ENCODE data around the gene SLC13A2. TPM values are rescaled to one million over a fixed set of nuclear protein-coding genes. Genes with fewer than 3 reads are reported as not detected.
A peak's percentile ranks its signal among the peaks of the same experiment; 100 is the strongest.

Gene SLC13A2
- total RNA-seq, 1 experiment from 2014 or later = not detected

DNA sequence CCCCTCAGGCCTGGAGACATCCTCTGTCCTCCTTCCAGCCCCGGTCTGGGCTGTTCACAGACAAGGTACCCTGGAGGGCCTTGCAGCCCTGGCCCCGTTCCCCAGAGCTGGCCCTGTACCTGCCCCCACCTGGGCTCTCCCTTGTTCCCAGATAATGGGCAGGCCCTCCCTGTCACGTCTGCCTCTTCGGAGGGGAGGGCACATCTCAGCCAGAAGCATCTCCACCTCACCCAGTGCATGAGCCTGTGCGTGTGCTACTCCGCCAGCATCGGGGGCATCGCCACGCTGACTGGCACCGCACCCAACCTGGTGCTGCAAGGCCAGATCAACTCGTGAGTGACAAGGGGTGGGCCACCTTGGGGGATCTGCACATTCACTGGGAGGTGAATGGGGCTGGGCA lies 17.8 kb downstream of the SLC13A2 start:
- DNase-seq (ENCODE audit: extremely low read depth, low read depth) = no peak

DNA sequence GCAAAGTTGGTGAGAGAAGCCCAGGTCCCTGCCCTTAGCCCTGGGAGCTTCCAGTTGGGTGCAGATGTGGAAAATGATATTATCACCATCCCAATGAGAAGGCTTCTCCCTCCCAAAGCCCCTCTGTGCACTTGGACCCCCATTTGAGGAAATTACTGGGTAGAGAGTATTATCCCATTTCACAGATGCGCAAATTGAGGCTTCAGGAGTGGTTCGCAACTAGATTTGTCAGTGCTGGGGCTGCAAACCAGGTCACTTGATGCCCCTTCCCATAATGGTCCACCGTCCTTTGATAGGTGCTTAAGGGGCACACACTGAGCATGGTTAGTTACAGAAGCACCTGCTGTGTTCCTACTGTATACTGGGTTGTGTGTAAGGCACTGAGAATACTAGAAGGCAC lies 18.4 kb downstream of the SLC13A2 start:
- no peak for DNase-seq (ENCODE audit: extremely low read depth, low read depth)

DNA sequence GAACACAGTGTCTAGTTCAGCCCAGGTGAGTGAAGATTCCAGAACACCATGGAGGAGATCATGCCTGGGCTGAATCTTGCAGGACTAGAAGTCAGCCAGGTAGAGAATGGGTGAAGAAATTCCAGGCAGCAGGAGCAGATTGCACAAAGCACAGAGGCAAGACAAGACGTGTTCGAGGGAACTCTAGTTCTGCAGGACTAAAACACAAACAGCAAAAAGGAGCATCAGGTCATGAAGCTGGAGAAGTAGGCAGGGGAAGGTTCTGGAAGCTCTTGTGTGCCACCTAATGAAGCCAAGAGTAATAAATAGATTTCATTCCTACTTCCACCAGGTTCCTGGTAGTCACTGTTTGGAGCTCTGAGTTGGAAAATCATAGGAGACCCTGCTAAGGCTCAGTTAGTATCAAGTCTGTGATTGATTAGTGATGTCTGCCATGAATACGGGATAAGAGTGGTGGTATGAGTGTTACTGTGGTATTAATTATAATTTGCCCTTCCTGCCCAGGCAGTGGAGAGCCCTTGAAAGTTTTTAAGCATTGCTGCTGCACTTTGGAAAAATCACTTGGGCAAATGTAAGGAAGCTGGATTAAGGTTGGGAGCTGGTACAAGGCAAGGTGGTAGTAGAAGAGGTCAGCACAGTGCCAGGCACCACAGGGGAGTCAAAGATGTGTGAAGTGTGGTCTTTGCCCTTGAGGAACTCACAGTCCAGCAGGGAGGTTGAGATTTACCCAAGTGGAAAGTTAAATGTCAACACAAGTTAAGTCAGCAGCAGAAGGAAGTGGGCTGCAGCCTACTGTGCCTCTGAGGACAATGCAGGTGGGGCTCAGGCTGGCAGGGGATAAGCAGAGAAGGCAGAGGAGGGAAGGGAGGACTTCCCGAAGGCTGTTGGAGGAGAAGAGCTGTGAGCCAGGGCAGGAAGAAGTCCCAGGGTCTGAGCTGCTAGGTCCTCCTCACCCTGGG lies 19.2 kb downstream of the SLC13A2 start:
- DNase-seq (ENCODE audit: extremely low read depth, low read depth) = no peak

DNA sequence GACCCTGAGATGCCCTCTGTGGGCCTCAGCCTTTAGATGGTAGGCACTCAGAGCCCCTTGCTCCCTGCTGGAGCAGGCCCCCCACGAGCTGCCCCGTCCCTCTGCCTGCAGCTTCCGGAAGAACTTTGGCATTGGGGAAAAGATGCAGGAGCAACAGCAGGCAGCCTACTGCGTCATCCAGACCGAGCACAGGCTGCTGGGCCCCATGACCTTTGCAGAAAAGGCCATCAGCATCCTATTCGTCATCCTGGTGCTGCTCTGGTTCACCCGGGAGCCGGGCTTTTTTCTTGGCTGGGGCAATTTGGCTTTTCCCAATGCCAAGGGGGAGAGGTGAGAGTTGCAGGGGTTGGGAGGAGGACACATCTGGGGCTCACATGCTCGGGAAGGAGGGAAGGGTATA lies 20.0 kb downstream of the SLC13A2 start:
- DNase-seq (ENCODE audit: extremely low read depth, low read depth) = no peak

DNA sequence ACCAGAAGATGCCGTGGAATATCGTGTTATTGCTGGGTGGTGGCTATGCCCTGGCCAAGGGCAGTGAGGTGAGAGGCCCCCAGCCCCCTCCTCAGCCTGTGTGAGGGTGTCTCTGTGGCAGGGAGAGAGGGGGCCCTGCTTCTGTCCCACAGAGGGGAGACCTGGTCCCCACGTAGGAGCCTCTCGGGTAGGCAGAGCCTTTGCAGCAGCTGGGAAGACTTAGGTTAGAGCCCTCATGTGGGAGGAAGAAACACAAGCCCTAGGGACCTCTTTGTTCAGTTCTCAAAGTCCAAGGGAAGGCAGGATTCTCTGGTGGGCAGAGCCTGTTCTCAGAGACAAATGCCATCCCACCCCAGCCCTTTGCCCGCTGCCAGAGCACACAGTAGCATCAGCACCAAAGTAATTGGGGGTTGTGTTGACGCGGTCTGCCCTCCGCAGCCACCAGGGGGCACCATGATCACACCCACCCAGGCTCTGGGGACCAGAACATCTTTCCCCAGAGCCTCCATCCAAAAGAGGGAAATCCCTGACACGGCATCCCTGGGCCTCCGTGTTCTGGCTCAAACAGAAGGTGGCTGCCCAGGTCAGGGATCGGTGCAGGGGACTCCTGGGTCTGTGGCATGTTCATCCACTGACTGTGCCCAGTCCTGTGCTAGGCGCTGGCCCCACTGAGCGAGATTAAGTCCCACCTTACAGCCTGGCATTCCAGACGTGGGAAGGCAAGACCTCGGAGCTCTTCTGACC lies 21.2 kb downstream of the SLC13A2 start:
- peak; percentile 54 for DNase-seq (ENCODE audit: extremely low read depth, low read depth)

DNA sequence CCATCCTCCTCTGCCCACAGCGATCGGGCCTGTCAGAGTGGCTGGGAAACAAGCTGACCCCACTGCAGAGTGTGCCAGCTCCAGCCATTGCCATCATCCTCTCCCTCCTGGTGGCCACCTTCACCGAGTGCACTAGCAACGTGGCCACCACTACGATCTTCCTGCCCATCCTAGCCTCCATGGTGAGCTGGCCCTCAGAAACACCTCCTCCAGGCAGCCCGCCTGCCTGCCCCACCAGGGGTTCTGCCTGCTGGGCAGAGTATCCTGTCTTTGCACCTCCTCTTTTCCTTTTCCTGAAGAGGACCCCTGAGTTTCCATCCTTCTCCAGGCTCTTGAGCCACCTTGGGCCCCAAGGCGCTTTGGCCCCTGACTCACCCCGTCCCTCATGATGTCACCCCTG lies 22.2 kb downstream of the SLC13A2 start:
- DNase-seq (ENCODE audit: extremely low read depth, low read depth) = no peak

DNA sequence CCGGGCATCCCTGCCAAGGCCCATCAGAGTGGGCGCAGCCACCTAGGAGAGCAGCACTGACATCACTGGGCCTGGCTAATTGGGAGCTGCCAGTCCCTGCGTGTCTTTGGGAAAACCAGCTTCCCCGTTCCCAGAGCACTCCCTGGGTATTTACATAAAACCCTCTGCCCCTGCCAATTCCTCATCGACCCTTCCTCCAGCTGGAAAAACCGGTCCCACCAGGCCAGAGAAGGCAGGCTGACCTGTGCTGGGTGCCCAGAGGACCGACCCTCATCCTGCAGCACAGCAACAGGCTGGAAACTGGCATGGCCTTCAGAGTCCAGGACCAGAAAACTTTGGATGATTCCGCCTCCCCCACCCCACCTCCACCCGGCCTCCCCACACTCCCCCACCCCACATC lies 24.5 kb downstream of the SLC13A2 start:
- no peak for DNase-seq (ENCODE audit: extremely low read depth, low read depth)

DNA sequence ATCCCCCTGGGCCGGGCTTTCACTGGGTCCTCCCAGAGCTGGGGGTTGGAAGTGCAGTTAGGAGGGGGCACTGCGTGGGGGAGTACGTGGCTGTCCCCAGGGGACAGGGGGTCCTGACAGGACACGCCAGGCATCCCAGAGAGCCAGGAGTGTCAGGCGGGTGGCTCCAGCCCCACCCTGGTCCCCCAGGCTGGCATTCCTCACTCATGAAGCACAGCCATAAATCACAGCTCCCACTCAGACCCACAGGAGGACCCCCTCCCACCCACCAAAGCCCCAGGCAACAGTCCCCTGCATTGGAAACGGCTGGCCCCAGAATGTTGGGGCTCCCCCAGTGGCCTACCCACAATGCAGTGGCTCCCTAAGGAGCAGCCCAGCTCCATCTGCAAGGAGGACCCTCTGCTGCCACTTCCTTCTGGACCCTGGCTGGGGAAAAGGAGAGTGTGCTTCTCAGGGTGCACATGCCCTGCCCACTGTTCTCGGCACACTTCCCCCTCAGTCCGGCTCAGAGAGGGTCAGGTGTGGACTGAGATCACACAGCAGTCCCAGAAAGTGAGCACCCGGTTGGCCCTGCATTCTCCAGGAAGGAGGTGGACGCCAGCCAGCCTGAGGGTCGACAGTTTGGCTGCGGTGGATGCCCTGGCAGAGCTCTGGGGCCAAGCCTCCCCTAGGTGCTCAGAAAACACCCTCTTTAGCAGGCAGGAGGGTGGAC lies 25.4 kb downstream of the SLC13A2 start:
- no peak for DNase-seq (ENCODE audit: extremely low read depth, low read depth)

DNA sequence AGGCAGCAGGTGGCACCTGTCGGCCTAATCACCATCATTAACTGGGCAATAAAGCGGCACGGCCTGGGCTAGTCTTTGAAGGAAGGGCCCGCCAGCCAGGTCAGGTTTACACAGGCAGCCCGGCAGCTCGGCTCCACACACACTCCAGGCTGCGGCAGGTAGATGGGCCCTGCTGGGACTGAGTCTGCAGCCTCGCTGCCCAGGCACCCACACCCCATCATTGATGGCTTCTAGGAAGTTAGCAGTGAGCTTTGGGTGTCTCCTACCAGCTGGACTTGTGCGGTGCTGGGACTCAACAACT lies 25.9 kb downstream of the SLC13A2 start:
- DNase-seq (ENCODE audit: extremely low read depth, low read depth) = no peak

DNA sequence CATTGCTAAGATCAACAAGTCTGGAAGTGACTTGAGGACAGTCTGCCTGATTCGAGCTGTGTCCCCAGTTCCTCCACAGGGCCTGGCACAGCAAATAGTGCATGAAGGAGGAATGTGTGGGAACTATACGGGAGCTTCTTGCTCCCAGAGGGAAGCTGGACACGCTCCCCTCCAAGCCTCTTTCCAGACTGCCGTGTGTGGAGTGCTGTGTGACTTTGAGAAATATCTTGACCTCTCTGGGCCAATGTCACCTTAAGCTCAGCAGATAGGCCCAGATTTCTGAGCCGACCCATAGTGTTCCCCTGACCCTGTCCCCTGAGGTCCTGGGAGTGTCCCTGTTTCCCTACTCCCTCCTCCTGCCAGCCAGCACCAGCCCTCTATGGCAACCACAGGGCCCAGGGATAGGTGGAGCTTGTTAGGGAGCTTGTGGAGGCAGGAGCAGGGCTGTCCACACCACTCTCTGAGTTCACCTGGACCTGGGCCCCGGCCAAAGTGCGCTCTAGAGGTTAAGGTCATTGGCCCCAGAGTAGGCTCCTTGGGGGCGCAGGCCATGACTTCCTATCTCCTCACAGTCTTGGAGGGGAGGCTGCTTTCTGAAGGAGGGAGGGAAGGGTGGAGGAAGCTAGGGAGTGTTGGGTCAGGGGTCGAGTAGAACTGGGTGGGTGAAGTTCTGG lies 26.4 kb downstream of the SLC13A2 start:
- DNase-seq (ENCODE audit: extremely low read depth, low read depth) = no peak

DNA sequence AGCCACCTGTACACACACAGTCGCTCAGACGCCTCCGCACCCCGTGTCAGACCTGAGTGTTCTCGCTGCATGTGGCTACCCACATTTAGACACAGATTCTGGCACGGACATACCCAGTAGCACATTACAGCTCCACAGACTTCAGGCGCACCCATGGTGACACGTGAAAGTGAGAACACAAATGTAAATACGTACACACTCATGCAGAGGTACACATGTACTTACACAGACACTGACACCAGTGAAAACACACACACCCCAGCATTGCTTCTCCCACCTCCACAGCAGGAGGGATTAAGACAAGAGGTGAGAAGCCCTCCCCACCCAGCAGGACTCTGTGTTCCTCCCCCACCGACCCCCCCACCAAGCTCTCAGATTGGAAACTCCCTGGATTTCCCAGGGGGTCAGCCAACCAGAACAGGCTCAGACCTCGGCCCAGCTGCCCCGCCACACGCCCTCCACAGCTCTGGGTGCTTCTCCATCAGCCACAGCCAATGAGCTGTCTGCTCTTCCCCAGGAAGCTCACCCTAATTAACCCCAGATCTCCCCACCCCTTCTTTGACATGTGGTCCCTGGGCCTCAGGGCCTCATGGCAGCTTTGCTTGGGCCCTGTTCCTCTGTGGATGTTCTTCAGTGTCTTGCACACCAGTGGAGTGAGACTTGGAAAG lies 27.4 kb downstream of the SLC13A2 start:
- no peak for DNase-seq (ENCODE audit: extremely low read depth, low read depth)

DNA sequence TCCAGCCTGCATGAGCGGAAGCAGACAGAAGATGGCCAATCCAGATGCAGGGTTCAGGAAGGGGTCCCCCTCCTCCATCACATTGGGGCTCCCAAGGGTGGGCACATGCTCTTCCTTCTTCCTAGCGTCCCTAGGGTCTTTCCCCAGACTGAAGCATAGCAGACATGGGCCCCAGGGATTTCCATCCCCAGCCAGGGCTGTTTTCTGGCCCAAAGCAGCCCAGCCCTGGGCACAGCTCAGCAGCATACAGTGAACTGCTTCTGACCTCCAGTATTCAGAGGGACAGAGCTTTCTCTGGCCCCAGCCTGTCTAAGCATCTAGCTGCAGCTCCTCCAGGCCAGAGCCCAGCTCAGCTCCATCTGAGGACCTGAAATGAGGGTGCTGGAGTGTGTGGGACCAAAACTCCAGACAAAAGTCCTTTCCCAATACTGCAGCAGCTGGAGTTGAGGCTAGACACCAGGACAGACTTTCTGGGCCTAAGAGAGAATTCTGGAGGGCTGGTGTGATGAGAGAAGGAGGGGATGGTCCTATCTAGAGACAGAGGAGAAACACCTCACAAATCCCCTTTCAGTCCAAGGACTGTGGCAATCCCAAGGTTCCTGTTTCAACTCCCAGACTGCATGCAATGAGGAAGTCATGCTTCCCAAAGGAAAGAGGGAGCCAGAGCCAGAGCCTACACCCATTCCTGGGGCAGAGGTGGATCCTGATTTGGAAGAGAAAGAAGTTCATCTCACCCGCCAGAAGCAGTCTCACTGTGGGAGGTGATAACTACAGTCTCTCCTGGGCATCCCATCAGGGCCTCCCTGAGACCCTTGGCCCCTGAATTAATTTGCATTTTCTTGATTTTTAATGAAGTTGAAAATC lies 28.2 kb downstream of the SLC13A2 start:
- DNase-seq (ENCODE audit: extremely low read depth, low read depth) = no peak

DNA sequence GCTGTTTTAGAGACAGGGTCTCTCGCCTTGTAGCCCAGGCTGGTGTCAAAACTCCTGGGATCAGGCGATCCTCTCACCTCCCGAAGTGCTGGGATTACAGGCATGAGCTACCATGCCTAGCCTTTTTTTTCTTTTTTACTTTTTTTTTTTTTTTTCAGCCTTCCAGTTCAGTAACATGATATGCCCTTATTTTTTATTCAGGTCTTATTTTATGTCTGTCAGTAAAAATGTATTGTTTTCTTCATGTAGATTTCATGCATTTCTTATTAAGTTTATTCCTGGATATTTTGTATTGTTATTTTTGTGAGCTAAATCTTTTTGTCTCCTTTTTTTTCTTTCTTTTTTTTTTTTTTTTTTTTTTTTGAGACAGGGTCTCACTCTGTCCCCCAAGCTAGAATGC lies 30.0 kb downstream of the SLC13A2 start:
- DNase-seq (ENCODE audit: extremely low read depth, low read depth) = no peak

DNA sequence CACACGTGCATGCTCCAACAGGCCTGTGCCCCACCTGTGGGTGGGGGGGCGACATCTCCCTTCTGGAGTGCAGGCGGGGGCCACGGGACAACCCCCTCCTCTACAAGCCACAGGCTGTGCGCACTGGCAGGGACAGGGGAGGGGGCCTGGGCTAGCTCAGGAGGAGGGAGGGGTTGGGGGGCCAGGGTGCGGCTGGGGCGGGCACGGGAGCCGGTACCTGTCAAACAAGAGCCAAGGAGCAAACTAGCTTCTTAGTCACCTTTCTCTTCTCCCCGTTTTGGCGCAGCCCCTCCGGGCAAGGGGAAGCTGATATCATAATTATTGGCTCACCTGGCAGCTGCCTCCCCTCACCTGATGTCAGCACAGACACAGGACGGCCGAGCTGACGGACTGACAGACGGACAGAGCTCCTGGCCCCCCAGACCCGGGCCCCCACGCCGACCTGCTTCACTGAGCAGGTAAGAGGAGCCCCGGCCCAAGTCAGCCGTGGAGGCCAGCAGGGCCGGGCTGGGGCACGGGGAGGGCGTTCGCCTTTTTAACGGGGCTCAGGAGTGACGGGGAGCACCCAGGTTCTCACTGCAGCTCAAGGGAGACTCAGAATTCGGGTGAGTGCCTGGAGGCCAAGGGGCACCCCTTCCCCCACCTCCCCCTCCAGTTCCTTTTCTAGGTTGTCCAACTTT lies 32.7 kb downstream of the SLC13A2 start, which contains the start of gene FOXN1:
Gene FOXN1 (plus strand): TSS at position 363 of the 680 bp plus-strand sequence. CDS start 17,622 bp downstream, outside the sequence.
- DNase-seq (ENCODE audit: extremely low read depth, low read depth) = no peak

DNA sequence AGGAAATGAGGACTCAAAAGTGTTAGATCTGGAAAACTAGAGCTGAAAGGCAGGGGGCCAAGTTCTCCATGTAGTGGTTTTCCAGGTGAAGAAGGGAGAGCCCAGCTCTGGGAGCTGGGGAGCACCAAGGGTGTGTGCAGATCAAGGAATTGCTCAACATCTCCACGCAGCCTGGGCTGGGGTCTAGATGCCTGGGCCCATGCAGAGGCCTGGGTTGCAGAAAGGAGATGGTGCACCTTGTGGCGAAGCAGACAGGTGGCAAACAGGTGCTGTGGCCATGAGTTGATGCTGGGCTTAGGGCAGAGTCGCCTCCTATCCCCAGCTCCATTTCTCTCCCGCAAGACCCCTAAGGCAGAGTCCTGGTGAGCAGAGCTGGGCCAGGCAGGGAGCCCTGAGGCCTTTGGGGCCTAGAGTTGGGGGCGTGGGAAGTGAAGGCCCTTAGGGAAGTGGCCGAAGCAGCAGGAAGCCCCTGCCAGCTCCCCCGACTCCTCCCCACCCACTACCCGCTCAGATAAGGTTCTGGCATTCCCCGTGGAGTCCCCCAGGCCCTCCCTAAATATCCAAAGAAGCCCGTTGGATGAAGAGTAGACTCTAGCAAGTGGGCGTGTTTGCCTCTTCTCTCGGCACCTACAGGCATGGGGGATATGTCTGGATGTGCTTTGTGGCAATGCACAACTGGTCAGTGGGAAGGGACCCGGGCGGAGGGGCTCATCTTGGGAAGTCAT lies 33.5 kb downstream of the SLC13A2 start:
- no peak for DNase-seq (ENCODE audit: extremely low read depth, low read depth)

DNA sequence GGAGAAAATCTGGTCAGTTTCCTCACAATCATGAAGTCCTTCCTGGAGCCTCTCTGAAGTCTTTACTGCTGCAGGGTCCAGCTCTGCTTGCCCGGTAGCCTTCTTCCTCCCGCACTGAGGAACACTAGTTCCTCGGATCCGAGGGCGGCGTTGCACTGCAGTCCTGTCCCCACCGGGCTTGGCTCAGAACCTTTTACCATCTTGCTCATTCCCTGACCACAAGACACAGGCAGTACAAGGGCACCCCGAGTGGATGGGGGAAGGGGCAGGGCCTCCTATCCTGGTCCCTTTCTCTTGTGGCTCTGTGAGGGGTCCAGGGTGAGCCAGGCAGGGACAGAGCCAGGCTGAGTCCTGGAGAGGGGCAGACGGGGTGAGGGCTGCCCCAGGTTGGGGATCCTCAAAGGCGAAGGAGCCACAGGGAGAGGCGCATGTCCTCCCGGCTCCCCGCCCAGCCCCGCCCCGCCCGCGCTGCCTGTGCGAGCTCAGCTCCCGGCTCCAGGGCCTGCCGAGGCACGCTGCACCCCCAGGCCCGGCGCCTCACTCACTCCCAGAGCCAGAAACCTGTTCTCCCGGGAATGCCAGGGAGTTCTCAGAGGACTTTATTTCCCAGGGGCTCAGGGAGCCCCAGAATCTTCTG lies 34.2 kb downstream of the SLC13A2 start:
- DNase-seq (ENCODE audit: extremely low read depth, low read depth) = no peak

DNA sequence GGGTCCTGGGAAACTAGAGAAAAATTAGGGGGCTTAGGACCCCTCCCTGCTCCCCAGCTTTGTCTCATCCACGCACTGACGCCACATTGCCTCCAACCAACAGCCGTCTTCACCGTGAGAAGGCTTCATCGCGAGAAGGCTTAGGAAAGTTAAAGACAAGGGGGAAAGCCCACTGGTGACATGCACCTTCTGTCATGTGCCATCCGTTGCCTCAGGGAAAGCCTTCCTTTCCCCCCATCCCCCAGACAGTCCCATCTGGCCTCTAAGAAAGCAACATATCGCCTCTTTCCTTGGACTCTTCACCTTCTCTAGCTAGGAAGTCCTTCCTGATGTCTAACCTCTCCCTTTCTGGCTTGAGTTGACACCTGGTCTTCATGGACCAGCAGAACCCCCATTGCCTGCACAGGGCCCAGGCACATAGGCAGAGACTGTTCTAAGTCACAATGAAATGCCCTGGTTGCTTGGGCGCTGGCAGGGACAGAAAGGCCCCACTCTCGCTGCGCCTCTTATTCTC lies 34.8 kb downstream of the SLC13A2 start:
- no peak for DNase-seq (ENCODE audit: extremely low read depth, low read depth)
